Renal cortical epithelial cell (primary cell): ENCODE measurements around the gene HSD17B8. TPM values are rescaled to one million over a fixed set of nuclear protein-coding genes. Genes with fewer than 3 reads are reported as not detected.

Experiments
- DNase-seq: peaks from one replicate; pipeline ENCODE4 v3.0.0-alpha.2; 2011; ENCODE audit warnings: low read depth
- total RNA-seq: library from RNA; depleted of rRNA; stranded (reverse); fragments of >200 nt; gene quantifications from 2 replicates; pipeline ENCODE4 v1.2.3, GENCODE V29; 2014

HSD17B8 gene
- total RNA-seq, 1 donor from 2014 or later = 11.2 TPM

DNA sequence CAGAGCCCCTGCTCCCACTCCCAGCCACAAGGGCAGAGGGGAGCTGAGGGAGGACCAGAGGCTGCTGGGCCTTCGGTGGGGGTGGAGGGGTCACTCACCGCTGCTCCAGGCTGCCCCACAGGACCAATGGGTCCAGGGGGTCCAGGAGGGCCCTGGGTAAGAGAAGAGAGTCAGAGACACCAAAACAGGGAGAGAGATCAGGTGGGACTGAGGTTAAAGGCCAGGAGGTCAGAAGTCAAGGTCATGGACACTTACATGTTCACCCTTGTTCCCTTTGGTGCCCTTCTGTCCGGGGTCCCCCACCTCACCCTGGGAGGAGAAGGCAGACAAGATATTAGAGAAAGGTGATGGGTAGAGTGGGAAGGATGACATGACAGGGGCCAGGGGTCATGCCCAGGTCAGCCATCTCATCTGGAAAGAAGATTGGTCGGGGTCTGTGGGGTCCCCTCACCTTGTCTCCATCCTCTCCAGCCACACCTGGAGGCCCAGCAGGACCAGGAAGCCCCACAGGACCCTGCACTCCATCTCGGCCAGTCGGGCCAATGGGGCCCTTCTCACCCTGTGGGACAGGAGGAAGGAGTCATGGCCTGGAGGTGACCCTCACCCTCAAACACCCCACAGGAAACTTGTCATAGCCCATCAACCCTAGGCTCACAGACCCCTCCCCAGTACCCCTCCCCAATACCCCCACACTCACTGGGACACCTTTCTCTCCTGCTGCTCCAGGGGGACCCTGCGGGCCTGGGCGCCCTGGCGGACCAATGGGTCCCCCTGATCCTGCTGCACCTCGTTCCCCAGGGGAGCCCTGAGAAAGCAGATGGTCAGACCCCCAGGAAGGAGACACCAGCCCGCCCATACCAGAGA is 33.2 kb upstream of the HSD17B8 start:
- DNase-seq = no peak

DNA sequence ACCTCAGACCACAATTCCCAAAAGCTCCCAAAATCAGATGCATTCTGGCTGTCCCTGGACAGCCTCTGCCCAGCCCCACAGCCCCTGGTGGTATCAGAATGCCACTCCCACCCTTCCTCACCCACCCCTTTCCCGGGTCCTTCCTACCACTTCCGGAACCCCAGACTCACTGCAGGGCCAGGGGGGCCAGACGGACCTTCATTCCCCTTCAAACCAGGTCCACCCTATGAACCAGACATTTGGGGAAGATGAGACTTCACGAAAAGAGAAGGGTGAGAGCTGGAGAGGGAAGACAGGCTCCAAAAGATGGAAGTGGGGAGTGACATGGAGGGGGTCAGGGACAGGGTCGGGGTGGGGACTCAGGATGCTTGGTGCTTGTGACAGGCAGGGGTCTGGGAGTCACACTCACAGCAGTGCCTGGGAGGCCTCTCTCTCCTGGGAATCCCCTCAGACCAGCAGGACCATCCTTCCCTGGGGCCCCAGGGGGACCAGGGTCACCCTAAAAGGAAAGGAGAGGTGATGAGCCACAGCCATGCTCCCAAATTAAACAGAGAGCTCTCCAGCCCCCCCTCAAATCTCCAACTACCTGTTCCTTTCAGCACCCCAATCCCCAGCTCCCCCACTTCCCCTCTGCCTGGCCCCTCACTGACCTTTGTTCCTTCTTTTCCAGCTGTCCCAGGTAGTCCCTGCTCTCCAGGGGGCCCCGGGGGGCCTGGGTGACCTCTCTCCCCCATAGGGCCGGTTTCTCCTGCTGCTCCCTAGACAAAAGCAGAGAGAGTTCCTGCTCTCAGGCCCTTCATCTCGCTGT is 32.4 kb upstream of the HSD17B8 start:
- DNase-seq = no peak

DNA sequence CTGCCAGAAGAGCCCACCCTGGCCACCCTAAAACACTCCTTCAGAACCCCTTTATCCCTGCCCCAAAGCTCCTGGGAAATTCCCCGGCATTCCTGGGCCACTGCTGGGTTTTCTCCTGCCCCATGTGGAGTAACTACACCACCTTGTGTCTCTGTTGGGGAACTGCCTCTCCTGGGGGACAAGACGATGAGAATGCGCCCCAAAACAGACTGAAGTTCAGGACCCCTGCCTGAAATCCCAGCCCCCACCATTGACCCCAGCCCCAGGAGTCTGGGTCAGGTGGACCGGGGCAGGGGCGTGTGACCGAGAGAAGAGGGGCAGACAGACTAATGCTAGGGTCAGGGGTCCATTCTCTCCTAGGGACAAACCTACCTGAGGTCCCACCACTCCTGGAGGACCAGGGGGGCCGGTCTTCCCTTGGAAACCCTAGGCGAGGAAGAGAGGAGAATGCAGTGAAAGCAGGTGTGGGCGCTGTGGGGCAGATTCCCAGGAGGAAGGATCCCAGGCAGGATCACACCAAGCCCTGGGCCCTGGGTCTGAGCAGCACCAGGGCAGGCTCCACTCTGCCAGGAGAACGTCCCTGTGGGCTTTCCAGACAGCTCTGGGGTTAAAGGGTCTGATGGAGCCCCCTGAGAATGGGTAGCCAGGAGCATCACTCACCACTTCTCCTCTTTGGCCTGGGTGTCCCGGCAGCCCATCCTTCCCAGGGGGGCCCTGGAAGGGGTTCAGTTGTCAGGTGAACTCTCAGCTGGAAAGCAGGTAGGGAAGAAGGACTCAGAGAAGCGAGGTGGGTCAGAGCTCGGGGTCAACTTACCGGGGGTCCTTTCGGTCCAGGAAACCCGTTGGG is 31.5 kb upstream of the HSD17B8 start:
- DNase-seq = peak; percentile 15

DNA sequence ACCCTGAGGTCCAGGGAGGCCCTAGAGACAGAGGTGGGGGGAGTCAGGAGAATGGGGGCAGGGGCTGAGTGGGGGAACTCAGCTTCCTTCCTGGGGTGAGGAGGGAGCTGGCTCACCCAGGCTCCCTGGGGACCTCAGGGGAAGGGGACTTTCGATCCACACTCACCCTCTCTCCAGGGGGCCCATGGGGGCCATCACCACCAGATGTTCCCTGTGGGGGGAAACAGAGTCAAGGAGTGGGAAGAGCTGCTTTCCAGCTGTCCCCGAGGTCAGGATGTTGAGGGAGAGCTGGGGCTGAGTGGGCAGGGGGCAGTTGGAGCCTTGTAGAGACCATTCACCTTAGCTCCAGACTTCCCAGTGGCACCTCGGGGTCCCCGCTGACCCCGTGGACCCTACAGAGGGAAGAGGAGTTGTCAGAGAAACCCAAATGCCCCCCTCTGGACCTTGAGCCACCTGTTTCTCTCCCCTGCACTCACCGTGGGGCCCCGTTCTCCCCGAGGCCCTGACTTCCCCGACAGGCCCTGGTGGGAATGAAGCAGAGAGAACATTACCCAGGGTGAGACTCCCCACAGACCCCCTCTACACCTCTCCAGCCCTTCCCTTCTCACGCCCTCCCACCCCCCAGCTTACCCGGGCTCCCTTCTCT is 30.8 kb upstream of the HSD17B8 start:
- DNase-seq = no peak

DNA sequence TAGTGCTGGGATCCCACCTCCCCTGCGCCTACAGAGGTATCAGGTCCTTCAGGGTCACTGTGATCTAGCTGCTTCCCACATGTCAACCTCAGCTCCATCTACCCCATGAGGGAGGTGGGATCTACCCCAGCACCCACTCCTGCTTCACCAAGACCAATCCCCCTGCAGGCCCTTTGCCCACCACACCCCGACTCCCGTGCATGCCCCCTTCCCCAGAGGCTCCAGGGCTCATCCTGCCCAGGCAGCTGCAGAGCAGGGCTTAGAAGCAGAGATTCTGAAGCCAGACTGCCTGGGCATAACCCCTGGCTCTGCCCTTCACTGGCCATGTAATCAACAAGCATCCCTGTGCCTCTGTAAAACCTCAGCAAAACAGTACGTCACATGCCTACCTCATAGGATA is 29.7 kb upstream of the HSD17B8 start:
- DNase-seq = no peak

DNA sequence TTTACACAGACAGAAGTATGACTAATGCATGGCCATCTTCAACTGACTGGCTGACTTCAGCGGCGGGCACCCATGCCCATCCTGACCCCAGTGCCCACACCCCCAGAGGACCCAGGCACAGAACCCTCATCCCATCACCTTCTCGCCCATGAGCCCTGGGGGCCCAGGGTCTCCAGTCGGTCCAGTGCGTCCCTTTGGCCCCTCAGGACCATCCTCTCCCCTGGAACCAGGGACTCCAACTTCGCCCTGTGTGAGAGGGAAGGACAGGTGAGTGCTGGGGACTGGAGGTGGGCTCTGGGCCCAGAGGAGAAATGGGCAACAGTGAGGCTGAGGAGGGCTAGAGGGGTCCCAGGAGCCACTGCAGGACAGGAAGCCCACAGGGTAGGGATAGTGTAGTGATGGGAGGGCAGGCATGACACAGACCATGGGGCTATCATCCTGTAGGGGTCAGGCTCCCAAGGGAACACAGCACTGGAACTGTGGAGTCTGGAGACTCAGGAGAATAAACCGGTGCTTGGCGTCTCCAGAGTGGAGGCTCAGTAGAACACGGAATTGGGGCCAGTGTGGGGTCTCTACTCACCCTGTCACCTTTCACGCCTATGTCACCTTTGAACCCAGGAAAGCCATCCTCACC is 28.9 kb upstream of the HSD17B8 start:
- no peak for DNase-seq

DNA sequence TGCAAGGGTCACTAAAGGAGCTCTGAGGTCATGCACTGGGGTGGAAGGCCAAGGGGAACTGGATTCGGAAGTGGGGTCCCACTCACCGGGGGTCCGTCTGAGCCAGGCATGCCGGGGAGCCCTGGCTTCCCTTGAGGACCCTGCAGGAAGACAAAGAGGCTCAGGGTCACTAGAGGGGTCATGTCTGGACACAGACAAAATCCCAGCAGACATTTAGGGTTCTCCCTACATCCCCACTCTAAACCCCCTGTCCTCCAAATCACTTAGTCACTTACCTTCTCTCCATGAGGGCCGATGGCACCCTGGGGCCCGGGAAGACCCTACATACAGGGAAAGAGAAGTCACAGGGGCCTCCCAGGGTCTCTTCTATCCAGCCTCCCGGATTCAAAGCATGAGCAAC is 27.5 kb upstream of the HSD17B8 start:
- DNase-seq = no peak

DNA sequence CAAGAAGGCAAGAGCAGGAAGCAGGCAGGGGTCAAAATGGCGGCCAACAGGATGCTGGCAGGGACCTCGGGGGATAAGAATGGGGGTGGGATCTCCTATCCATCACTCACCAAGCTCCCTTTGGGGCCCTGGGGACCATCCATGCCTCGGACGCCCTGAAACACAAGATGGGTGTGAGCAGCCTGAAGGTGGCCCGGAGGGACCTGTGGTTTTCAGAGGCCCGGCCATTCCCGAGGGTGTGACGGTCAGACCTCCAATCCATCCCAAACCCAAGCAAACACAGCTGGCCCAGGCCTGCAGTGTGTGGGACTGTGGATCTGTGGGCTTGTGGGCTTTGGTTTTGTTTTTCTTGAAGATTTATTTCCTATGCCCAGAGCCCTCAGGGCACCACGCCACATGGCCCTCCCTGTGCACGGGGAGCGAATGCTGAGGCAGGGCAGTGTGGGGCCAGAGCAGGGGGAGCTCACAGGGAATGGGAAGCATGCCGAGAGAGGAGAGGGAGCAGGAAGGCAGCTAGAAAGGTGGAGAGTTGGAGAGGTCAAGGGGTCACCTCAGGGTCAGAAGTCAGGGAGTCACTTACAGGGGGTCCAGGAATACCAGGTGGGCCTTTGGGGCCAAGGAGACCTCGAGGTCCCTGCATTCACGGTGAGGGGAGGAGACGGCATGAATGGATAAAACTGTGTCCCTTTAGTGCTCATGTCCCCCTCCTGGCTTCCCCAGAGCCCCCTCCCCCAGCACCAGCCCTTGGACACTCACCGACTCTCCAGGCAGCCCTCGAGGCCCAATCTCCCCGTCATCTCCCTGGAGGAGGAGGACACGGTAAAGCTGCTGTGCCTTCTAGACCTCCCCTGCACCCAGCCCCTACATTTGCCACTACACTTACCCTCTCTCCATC is 26.7 kb upstream of the HSD17B8 start:
- no peak for DNase-seq

DNA sequence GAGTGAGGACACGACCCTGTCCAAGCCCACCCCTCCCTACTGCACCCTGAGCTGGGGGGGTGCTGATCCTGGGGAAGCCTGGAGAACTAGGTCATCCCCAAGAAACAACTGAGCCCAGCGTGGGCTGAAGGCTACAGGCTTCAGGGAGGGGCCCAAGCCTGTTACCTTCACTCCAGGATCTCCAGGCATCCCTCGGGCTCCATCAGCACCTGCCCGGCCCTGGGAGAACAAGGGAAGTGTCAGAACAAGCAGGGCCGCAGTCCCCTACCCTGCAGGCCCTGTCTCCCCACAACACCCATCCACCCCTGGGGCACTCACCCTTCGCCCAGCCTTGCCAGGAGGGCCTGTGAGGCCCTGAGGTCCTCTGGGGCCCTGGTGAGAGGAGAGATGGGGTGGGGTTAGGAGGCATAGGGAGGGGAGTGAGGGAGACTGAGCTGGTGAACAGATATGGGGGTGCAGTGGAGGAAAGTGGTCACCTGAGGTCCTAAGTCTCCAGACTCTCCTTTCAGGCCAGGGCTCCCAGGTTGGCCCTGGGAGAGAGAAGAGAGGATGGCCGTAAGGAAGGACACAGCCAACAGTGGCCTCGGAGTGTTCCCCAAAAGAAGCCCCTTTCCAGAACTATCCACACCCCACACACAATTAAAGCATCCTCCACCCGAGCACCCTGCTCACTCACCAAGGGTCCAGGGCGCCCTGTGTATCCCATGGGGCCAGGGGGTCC is 25.5 kb upstream of the HSD17B8 start:
- no peak for DNase-seq

DNA sequence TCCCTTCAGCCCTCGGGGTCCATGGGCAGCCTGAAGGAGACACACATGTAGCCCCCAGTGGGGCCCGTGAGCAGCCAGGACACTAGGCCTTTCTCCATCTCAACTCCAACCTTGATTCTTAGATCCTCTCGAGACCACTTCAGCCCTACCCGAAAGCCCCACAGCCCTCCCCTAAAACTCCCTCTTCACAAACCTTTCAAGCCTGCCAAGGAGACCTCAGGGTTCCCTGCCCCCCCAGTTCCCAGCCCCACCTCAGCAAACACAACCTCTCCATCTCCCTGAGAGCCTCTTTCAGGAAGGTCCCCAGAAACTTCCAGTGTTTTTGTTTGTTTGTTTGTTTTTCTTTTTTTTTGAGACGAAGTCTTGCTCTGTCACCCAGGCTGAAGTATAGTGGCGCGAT is 23.3 kb upstream of the HSD17B8 start:
- no peak for DNase-seq

DNA sequence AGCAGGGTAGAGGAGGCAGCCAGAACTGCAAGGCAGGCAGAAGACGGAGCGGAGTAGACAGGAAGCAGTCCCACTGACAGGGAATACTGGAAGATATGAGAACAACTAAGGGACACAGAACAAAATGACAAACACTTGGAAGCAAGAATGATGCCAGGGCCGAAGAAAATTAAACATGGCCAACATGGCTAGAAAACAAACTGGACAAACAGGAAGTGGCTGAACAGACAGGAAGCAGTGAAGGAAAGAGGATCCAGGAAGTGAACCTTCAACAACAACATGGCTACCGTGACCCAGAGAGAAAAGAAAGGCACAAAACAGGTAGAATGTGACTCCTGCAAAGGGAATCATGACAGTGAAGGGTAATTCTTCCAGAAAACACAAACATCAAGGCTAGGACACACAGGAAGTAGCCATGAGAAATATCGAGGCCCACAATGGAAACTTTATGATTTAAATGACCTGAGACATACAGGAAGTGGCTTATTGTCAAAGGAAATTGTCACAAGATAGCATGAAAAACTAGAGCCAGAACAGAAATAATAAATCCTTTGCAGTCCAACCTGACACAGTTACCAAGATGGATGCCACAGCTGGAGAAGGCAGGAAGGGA is 21.3 kb upstream of the HSD17B8 start:
- DNase-seq = no peak

DNA sequence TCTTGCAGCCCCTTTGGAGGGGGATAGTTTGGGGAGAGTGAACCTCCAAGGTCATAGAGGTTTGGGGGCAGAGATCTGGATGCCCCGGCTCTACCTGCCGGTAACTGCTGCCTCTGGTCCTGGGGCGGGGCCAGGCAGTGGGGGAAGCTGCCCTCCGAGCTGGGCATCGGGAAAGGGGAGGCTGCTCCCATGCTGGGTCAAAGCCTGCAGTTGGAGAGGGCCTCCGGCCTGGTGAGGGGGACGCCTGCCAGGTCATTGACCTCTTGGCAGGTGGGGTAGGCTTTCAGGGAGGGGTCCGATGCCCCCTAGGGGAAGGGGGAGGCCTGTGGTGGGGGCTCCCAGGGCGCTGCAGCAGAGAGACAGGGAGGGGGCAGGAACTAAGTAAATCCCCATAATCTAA is 19.3 kb upstream of the HSD17B8 start:
- no peak for DNase-seq

DNA sequence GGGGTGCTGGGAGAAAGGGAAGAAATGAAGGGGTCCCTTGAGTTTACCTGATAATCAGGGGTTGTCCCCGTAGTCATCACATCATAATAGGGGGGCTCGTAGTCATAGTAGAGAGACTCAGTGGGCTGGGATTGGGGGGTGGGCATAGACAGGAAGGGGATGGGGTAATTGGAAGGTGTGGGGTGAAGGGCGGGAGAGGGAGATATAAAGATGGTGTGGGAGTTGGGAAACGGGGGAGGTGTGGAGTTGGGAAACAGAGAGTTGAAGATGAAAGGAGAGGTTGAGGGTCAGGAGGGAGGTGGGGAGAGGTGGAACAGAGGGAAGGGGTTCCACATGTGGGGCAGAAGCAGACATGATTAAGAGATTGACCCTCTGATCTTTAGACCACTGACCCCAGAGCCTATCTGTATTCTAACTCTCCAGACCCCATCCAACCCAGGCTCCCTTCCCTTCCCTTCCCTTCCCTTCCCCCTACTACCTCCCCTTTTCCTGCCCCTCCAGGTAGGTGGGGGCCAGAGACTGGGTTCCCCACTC is 18.7 kb upstream of the HSD17B8 start:
- no peak for DNase-seq

DNA sequence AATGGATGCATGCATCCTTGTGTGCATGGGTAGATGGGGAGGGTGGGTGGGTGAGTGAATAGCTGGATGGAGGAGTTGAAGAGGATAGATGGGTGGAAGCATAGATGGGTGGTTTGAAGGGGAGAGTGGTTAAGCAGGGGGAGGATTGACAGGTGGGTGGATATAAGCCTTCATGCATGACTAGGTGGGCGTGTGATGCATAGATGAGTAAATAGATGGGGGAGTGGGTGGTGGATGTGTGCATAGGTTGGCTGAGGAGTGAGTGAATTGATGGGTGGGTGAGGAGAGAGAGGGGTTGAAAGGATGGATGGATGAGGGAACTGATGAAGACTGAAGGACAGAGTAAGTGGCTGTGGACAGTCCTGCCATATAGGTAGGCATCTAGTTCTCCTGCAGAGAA is 16.6 kb upstream of the HSD17B8 start:
- no peak for DNase-seq

DNA sequence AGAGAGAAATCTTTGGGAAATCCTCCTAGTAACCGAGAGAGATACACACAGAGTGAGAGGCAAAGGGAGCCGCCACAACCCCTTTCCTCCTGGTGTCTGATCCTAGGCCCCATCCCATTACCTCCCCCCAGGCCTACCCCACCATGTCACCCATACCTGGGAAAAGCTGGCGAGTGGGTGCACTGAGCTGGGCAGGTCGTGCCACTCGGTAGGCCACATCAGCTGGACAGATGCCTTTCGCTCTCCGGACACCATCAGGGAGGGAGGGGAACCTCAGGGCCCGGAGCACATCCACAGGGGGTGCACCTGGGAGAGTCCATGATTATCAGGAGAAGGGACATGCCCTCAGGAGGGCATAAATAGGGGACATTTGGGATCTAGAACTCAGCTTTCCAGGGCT is 15.3 kb upstream of the HSD17B8 start:
- no peak for DNase-seq

DNA sequence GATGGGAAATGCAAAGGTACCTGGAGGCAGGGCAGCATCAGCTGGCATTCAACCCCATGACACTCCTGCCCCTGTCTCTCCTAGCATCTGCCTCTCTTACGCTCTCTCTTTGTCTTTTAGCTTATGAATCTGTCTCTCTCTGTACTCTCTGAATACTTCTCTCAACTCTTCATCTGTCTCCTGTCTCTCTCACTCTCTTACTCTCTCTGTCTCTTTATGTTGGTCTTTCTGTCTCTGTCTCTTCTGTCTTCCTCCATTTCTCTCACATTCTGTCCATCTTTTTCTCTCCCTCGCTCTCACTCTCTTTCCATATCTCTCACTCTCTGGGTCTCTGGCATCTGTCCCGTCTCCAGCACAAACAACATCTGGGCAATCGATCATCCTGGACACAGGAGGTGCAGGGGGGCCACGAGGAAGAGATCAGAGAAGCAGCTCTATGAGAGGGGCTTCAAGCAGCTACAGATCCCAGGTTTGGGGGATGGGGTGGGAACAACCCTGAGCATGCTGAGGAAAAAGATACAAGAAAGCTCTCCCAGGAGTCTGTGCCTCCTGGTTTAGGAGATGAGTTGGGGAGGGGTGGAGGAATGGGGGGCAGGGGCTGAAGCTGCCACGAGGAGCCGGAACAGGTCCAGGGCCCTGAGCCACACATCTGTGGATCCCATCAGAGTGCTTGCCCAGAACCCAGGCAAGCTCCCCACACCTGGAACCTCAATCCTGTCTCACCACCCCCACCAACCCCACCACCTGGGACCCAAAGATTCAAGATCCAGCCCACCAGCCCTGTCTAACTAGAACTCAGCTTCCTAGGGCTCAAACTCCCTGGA is 14.6 kb upstream of the HSD17B8 start:
- no peak for DNase-seq

DNA sequence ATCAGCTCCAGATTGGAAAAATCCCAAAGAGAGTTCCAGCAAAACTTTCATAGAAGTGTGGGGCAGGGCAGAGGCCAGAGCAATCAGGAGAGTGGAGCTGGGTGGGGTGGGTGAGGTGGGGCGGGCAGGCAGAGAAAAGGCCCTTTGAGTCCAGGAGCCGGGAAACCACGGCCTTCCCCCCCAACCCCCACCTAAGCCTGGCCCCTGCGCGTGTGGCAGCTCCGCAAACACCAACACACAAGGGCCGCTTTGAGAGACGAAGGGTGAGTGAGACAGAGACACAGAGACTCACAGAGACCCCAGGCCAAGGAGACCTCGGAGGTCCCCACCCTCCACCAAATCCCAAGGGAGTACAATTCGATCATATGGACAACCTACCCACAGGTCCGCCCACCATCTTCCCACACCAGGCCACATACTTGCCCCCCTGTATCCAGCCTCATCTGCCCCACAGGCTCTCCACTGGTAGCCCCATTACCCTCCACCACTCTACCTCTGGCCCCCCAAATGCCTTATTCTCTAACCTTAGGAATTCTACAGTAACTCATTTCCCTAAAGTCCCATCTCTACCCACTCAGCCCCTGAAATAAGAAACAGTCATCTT is 13.8 kb upstream of the HSD17B8 start:
- DNase-seq = no peak
